Mucosa of descending colon (tissue), 3 donors: ENCODE results near the gene PFN3. TPM values are rescaled to one million over a fixed set of nuclear protein-coding genes. Genes with fewer than 3 reads are reported as not detected.

ENCODE experiments used
- ATAC-seq: fragments of 200-7000 bp; cut with Tn5 transposase; one replicate; pipeline ENCODE4 v1.9.1; 2020; ENCODE audit warnings: mild to moderate bottlenecking, moderate library complexity
- DNase-seq, 3 donors: peaks; one replicate each; pipeline ENCODE4 v3.0.0-alpha.2; 2020
- H3K36me3 ChIP-seq: fragments of 200-600 bp; one replicate; pipeline ENCODE4 v1.8.0; 2021; ENCODE audit warnings: low read depth, mild to moderate bottlenecking
- H3K4me1 ChIP-seq: fragments of 200-600 bp; one replicate; pipeline ENCODE4 v1.8.0; 2021; ENCODE audit warnings: low read depth, mild to moderate bottlenecking
- H3K4me3 ChIP-seq: fragments of 200-600 bp; one replicate; pipeline ENCODE4 v1.8.0; 2021; ENCODE audit warnings: mild to moderate bottlenecking
- H3K9me3 ChIP-seq: fragments of 200-600 bp; one replicate; pipeline ENCODE4 v1.8.0; 2021; ENCODE audit warnings: mild to moderate bottlenecking
- intact Hi-C, 2 donors: fragments of 100-400 bp; cut with DNase I in 1 of 2; cut with micrococcal nuclease in 1 of 2; formaldehyde crosslinking; loops; one replicate each; pipeline versions ENCODE4 v1.11.0 to v1.11.1; 2022; cut with DNase I, micrococcal nuclease
- total RNA-seq, 3 donors: library from RNA; stranded (reverse); fragmentation: NEBNext Ultra II Directional in 2 of 3; extraction: Animal tissue kit (Norgen Biotek cat#: 25700) in 2 of 3; gene quantifications; one replicate each; pipeline versions ENCODE4 v1.2.1 to v1.2.4, GENCODE V29; 2021 to 2023
- TF ChIP-seq, protein P1 (sequence below): fragments of 200-600 bp; IDR thresholded peaks from one replicate; pipeline ENCODE4 v1.8.0; 2022; ENCODE audit warnings: antibody characterized with exemption, mild to moderate bottlenecking
- donor health status: DM: no; HTN: no; CAD: no; lungs with moderate emphysema.
- donor health status: DM: no; HTN: no; CAD: no.
- donor health status: DM: no; HTN: yes; CAD: no.

Gene PFN3
- total RNA-seq, 3 donors from 2014 or later, result not detected

GRCh38 chr5:177410575-177410974 lies 10.1 kb upstream of the PFN3 start:
- intact Hi-C loops, result no loop called here
- TF ChIP-seq, protein P1, sequence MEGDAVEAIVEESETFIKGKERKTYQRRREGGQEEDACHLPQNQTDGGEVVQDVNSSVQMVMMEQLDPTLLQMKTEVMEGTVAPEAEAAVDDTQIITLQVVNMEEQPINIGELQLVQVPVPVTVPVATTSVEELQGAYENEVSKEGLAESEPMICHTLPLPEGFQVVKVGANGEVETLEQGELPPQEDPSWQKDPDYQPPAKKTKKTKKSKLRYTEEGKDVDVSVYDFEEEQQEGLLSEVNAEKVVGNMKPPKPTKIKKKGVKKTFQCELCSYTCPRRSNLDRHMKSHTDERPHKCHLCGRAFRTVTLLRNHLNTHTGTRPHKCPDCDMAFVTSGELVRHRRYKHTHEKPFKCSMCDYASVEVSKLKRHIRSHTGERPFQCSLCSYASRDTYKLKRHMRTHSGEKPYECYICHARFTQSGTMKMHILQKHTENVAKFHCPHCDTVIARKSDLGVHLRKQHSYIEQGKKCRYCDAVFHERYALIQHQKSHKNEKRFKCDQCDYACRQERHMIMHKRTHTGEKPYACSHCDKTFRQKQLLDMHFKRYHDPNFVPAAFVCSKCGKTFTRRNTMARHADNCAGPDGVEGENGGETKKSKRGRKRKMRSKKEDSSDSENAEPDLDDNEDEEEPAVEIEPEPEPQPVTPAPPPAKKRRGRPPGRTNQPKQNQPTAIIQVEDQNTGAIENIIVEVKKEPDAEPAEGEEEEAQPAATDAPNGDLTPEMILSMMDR, result no peak
- no peaks in the 10 kb centered on the region for H3K4me1 ChIP-seq

GRCh38 chr5:177409043-177409801 lies 8.8 kb upstream of the PFN3 start, which contains the start of gene F12:
Gene F12, minus strand, starts transcription at chr5:177409564. Its CDS starts 37 bp downstream, at chr5:177409527.
- Histone ChIP-seq H3K4me1 (peaks cover 7% of the 10 kb centered on the region), H3K36me3 (no peaks in the 10 kb centered on the region), H3K9me3 (no peaks in the 10 kb centered on the region), H3K4me3 (no peak within 1 kb of the TSS)
- TF ChIP-seq, protein P1, result no peak
- DNase-seq (no peak), ATAC-seq (no peak)
- intact Hi-C loops, result no loop called here

More at GRCh38 chr5:177410575-177410974, 10.1 kb upstream of the PFN3 start:
- DNase-seq (no peak), ATAC-seq (no peak)
- H3K36me3 ChIP-seq, result no peaks in the 10 kb centered on the region
- no peaks in the 10 kb centered on the region for H3K9me3 ChIP-seq
- no peak overlapping the region for H3K4me3 ChIP-seq

- Histone ChIP-seq H3K4me1 (peaks cover 29% of the 10 kb centered on the region), H3K4me3 (no peak overlapping the region), H3K36me3 (no peaks in the 10 kb centered on the region), H3K9me3 (no peaks in the 10 kb centered on the region)
- TF ChIP-seq, protein P1, result no peak
- ATAC-seq, result no peak
- intact Hi-C loops, result no loop called here
- peak in 2 of 3 donors; percentile 50 to 74 for DNase-seq
These were observed 5.3 kb upstream of the PFN3 start for GRCh38 chr5:177405805-177406204.

DNA sequence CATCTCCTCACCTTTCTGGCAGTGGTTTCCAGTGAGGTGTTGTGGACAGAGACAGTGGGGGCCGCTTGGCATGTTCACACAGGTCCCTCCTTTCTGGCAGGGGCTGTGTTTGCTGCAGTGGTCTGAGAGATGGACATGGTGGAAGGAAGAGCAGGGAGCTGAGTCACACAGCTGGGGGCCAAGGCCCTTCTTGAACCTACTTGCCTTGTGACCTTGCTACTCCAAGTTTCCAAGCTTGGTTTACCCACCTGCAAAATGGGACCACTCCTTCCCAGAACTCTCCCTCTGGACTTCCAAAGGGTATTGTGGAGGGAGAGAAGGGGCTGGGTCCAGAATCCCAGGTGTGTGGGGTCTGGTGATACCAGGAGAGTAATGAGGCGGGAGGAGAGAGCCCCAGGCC lies 4.9 kb upstream of the PFN3 start:
- TF ChIP-seq, protein P1, result no peak
- ATAC-seq (no peak), DNase-seq (no peak)
- peaks cover 29% of the 10 kb centered on the region for H3K4me1 ChIP-seq
- H3K9me3 ChIP-seq, result no peaks in the 10 kb centered on the region
- intact Hi-C loops, result no loop called here
- H3K4me3 ChIP-seq, result no peak overlapping the region
- no peaks in the 10 kb centered on the region for H3K36me3 ChIP-seq

- TF ChIP-seq, protein P1, result no peak
- Histone ChIP-seq H3K4me3 (peak overlapping the region; percentile 16), H3K4me1 (peaks cover 32% of the 10 kb centered on the region), H3K9me3 (no peaks in the 10 kb centered on the region), H3K36me3 (no peaks in the 10 kb centered on the region)
- DNase-seq (peak in 1 of 3 donors; percentile 29), ATAC-seq (no peak)
- intact Hi-C loops, result no loop called here
These were observed 4.2 kb upstream of the PFN3 start for GRCh38 chr5:177404641-177405179.
